Effector memory CD8-positive, alpha-beta T cell (primary cell): ENCODE results near the gene NR2F6.
A peak's percentile ranks its signal among the peaks of the same experiment; 100 is the strongest.

ENCODE experiments used
- ATAC-seq: fragments of 150-1000 bp; cut with Tn5 transposase; replicated peaks from 2 replicates; pipeline ENCODE4 v1.10.0; 2021; ENCODE audit warnings: mild to moderate bottlenecking, moderate library complexity
- DNase-seq, 3 experiments: peaks; one replicate each; pipeline ENCODE4 v3.0.0; 2021
- H3K27ac Mint-ChIP-seq, 2 donors: one replicate each; pipeline ENCODE4 v1.8.0; 2022; ENCODE audit warnings: mild to moderate bottlenecking in 2 of 2, mixed read lengths in 2 of 2, moderate library complexity in 2 of 2
- H3K27me3 Mint-ChIP-seq, 2 donors: one replicate each; pipeline ENCODE4 v1.8.0; 2022; ENCODE audit warnings: mixed read lengths in 2 of 2
- H3K36me3 Mint-ChIP-seq: one replicate; pipeline ENCODE4 v1.8.0; 2022; ENCODE audit warnings: mild to moderate bottlenecking, moderate library complexity, mixed read lengths; ENCODE audit not compliant: insufficient read depth
- H3K4me1 Mint-ChIP-seq, 2 donors: one replicate each; pipeline ENCODE4 v1.8.0; 2022; ENCODE audit warnings: low read depth in 2 of 2, mixed read lengths in 2 of 2
- H3K4me3 Mint-ChIP-seq, 2 donors: one replicate each; pipeline ENCODE4 v1.8.0; 2022; ENCODE audit warnings: mild to moderate bottlenecking in 2 of 2, mixed read lengths in 2 of 2, moderate library complexity in 2 of 2
- H3K9me3 Mint-ChIP-seq, 2 donors: one replicate each; pipeline ENCODE4 v1.8.0; 2022; ENCODE audit warnings: mixed read lengths in 2 of 2

Gene NR2F6

GRCh38 chr19:17240826-17241399 lies 4.8 kb downstream of the NR2F6 start:
- no peak for DNase-seq
- peaks cover 0 to 2% of the 10 kb centered on the region in 2 donors for H3K4me1 Mint-ChIP-seq
- no peak overlapping the region for H3K4me3 Mint-ChIP-seq
- no peaks in the 10 kb centered on the region for H3K27me3 Mint-ChIP-seq
- no peaks in the 10 kb centered on the region for H3K9me3 Mint-ChIP-seq
- H3K36me3 Mint-ChIP-seq, result no peaks in the 10 kb centered on the region
- ATAC-seq, result no peak
- no peak overlapping the region for H3K27ac Mint-ChIP-seq

- no peak overlapping the region for H3K27ac Mint-ChIP-seq
- ATAC-seq (no peak), DNase-seq (no peak)
- no peaks in the 10 kb centered on the region for H3K27me3 Mint-ChIP-seq
- H3K9me3 Mint-ChIP-seq, result no peaks in the 10 kb centered on the region
- H3K4me1 Mint-ChIP-seq, result peaks cover 0 to 2% of the 10 kb centered on the region in 2 donors
- no peak overlapping the region for H3K4me3 Mint-ChIP-seq
- no peaks in the 10 kb centered on the region for H3K36me3 Mint-ChIP-seq
These were observed 5.5 kb downstream of the NR2F6 start for GRCh38 chr19:17240062-17240752.

GRCh38 chr19:17237747-17238706 lies 7.7 kb downstream of the NR2F6 start:
- Mint-ChIP-seq H3K4me1 (peaks cover 6 to 8% of the 10 kb centered on the region in 2 donors), H3K27ac (no peak overlapping the region), H3K4me3 (peak overlapping the region; percentile 22 to 33), H3K36me3 (peaks cover 9% of the 10 kb centered on the region), H3K27me3 (no peaks in the 10 kb centered on the region), H3K9me3 (no peaks in the 10 kb centered on the region)
- no peak for DNase-seq
- no peak for ATAC-seq

- peak overlapping the region; percentile 70 to 80 for H3K4me3 Mint-ChIP-seq
- ATAC-seq (no peak), DNase-seq (no peak)
- H3K27me3 Mint-ChIP-seq, result no peaks in the 10 kb centered on the region
- H3K27ac Mint-ChIP-seq, result no peak overlapping the region
- peaks cover 6 to 8% of the 10 kb centered on the region in 2 donors for H3K4me1 Mint-ChIP-seq
- no peaks in the 10 kb centered on the region for H3K9me3 Mint-ChIP-seq
- peaks cover 9% of the 10 kb centered on the region for H3K36me3 Mint-ChIP-seq
These were observed 8.7 kb downstream of the NR2F6 start for GRCh38 chr19:17236811-17237543.

- H3K9me3 Mint-ChIP-seq, result no peaks in the 10 kb centered on the region
- no peak for DNase-seq
- no peak overlapping the region for H3K27ac Mint-ChIP-seq
- H3K27me3 Mint-ChIP-seq, result no peaks in the 10 kb centered on the region
- peak; percentile 30 for ATAC-seq
- peak overlapping the region; percentile 70 to 80 for H3K4me3 Mint-ChIP-seq
- peaks cover 6% of the 10 kb centered on the region in 2 donors for H3K4me1 Mint-ChIP-seq
- H3K36me3 Mint-ChIP-seq, result peaks cover 9% of the 10 kb centered on the region
These were observed 9.5 kb downstream of the NR2F6 start for GRCh38 chr19:17235971-17236777.

- Mint-ChIP-seq H3K9me3 (no peaks in the 10 kb centered on the region), H3K27ac (peak overlapping the region in 1 of 2 donors; percentile 16)
These were observed 10.3 kb downstream of the NR2F6 start for GRCh38 chr19:17235300-17235970.

GRCh38 chr19:17234911-17235299 lies 10.8 kb downstream of the NR2F6 start:
- peak overlapping the region; percentile 9 to 16 for H3K27ac Mint-ChIP-seq
- peaks cover 6% of the 10 kb centered on the region in 2 donors for H3K4me1 Mint-ChIP-seq
- H3K36me3 Mint-ChIP-seq, result peaks cover 12% of the 10 kb centered on the region
- no peaks in the 10 kb centered on the region for H3K9me3 Mint-ChIP-seq
- peak overlapping the region; percentile 70 to 80 for H3K4me3 Mint-ChIP-seq
- DNase-seq (peak in 2 of 3 experiments; percentile 37 to 50), ATAC-seq (peak; percentile 49)
- no peaks in the 10 kb centered on the region for H3K27me3 Mint-ChIP-seq

More at GRCh38 chr19:17235300-17235970, 10.3 kb downstream of the NR2F6 start:
- peak; percentile 61 to 71 (median 65) for DNase-seq
- Mint-ChIP-seq H3K36me3 (peaks cover 9% of the 10 kb centered on the region), H3K27me3 (no peaks in the 10 kb centered on the region), H3K4me1 (peaks cover 6% of the 10 kb centered on the region in 2 donors), H3K4me3 (peak overlapping the region; percentile 70 to 80)
- peak; percentile 93 for ATAC-seq

- no peak for ATAC-seq
- no peaks in the 10 kb centered on the region for H3K9me3 Mint-ChIP-seq
- H3K36me3 Mint-ChIP-seq, result peaks cover 12% of the 10 kb centered on the region
- no peak overlapping the region for H3K4me3 Mint-ChIP-seq
- no peaks in the 10 kb centered on the region for H3K27me3 Mint-ChIP-seq
- peaks cover 8% of the 10 kb centered on the region in 2 donors for H3K4me1 Mint-ChIP-seq
- DNase-seq, result no peak
- no peak overlapping the region for H3K27ac Mint-ChIP-seq
These were observed 13.5 kb downstream of the NR2F6 start for GRCh38 chr19:17232258-17232657.

- H3K36me3 Mint-ChIP-seq, result peaks cover 27% of the 10 kb centered on the region
- ATAC-seq (no peak), DNase-seq (no peak)
- H3K27me3 Mint-ChIP-seq, result no peaks in the 10 kb centered on the region
- no peaks in the 10 kb centered on the region for H3K9me3 Mint-ChIP-seq
- H3K4me1 Mint-ChIP-seq, result peaks cover 13 to 17% of the 10 kb centered on the region in 2 donors
- H3K4me3 Mint-ChIP-seq, result no peak overlapping the region
- H3K27ac Mint-ChIP-seq, result no peak overlapping the region
These were observed 15.8 kb downstream of the NR2F6 start for GRCh38 chr19:17229890-17230289.

GRCh38 chr19:17227798-17228367 lies 17.8 kb downstream of the NR2F6 start:
- no peak overlapping the region for H3K27ac Mint-ChIP-seq

GRCh38 chr19:17226002-17226933 lies 19.5 kb downstream of the NR2F6 start, which contains the start of gene OCEL1:
Gene OCEL1, plus strand, starts transcription at chr19:17226226. Its CDS starts 22 bp downstream, at chr19:17226248.
- H3K36me3 Mint-ChIP-seq, result peaks cover 23% of the 10 kb centered on the region
- H3K4me1 Mint-ChIP-seq, result peaks cover 9 to 11% of the 10 kb centered on the region in 2 donors
- DNase-seq, result peak; percentile 93 to 95 (median 94)
- H3K4me3 Mint-ChIP-seq, result peak within 1 kb of the TSS; percentile 87 to 95
- H3K27ac Mint-ChIP-seq, result peak within 1 kb of the TSS; percentile 94 to 95
- peak; percentile 90 for ATAC-seq
- H3K9me3 Mint-ChIP-seq, result no peaks in the 10 kb centered on the region
- no peaks in the 10 kb centered on the region for H3K27me3 Mint-ChIP-seq

More at GRCh38 chr19:17227798-17228367, 17.8 kb downstream of the NR2F6 start:
- Mint-ChIP-seq H3K9me3 (no peaks in the 10 kb centered on the region), H3K36me3 (peaks cover 23% of the 10 kb centered on the region), H3K4me1 (peaks cover 9 to 11% of the 10 kb centered on the region in 2 donors), H3K4me3 (no peak overlapping the region), H3K27me3 (no peaks in the 10 kb centered on the region)
- DNase-seq, result no peak
- no peak for ATAC-seq
